Gastroesophageal sphincter (tissue), 3 donors: ENCODE results near the gene RALGPS1.

Source experiments
- CTCF ChIP-seq, 4 experiments: fragments of 200-600 bp in 2 of 4; fragments of 450-650 bp in 2 of 4; sonication (generic) in 1 of 4; IDR thresholded peaks; one replicate each; pipeline ENCODE4 v1.5.1; 2017 to 2019; ENCODE audit warnings: antibody characterized with exemption in 4 of 4, mild to moderate bottlenecking in 2 of 4, moderate library complexity in 2 of 4
- POLR2AphosphoS5 ChIP-seq: sonication (generic); formaldehyde crosslinking; IDR thresholded peaks from one replicate; pipeline ENCODE4 v1.6.1; 2017; ENCODE audit warnings: antibody characterized with exemption

- no peak for TF ChIP-seq CTCF (IDR thresholded peaks at IDR 0.05)
- no peak for TF ChIP-seq POLR2AphosphoS5
These were observed 110.5 kb downstream of the RALGPS1 start for GRCh38 chr9:127025042-127025441.
